OCI-LY1 (cell line): ENCODE results near the gene RANBP3L.

Source experiments
- CTCF ChIP-seq: fragments of 200-600 bp; sonication (generic), shearing (Covaris generic); IDR thresholded peaks from 2 replicates; pipeline ENCODE4 v1.5.1; 2017; ENCODE audit warnings: mild to moderate bottlenecking, antibody characterized with exemption, low read length, moderate library complexity, mixed read lengths
- EZH2 ChIP-seq: fragments of 200-600 bp; sonication (generic), shearing (Covaris generic); IDR thresholded peaks from 2 replicates; pipeline ENCODE4 v1.8.0; 2017; ENCODE audit warnings: borderline replicate concordance, mixed run types, mild to moderate bottlenecking, antibody characterized with exemption, low read length, moderate library complexity, mixed read lengths

GRCh38 chr5:36276864-36277263 lies 24.8 kb downstream of the RANBP3L start:
- TF ChIP-seq CTCF (no peak), EZH2 (no peak)
